Endothelial cell (in vitro differentiated cells): Measurements from ENCODE around the gene WFIKKN2. TPM values are rescaled to one million over a fixed set of nuclear protein-coding genes. Genes with fewer than 3 reads are reported as not detected.
"Not testable (repeated sequence)": the region's sequence is repeated elsewhere in the genome, so short reads cannot be mapped to it uniquely, and the experiment has no call there.

Experiments
- DNase-seq: peaks from one replicate; pipeline ENCODE4 v3.0.0; 2021; ENCODE audit warnings: low spot score
- H3K27ac Mint-ChIP-seq: one replicate; pipeline ENCODE4 v1.8.0; 2021; ENCODE audit warnings: mixed read lengths, inconsistent platforms; ENCODE audit not compliant: unreplicated experiment
- H3K27me3 Mint-ChIP-seq: one replicate; pipeline ENCODE4 v1.8.0; 2021; ENCODE audit warnings: mild to moderate bottlenecking, moderate library complexity, mixed read lengths, inconsistent platforms; ENCODE audit not compliant: unreplicated experiment
- H3K36me3 Mint-ChIP-seq: one replicate; pipeline ENCODE4 v1.8.0; 2021; ENCODE audit warnings: mild to moderate bottlenecking, low read depth, mixed read lengths, inconsistent platforms; ENCODE audit not compliant: unreplicated experiment
- H3K4me1 Mint-ChIP-seq: one replicate; pipeline ENCODE4 v1.8.0; 2021; ENCODE audit warnings: mild to moderate bottlenecking, mixed read lengths, inconsistent platforms; ENCODE audit not compliant: unreplicated experiment
- H3K4me3 Mint-ChIP-seq: one replicate; pipeline ENCODE4 v1.8.0; 2021; ENCODE audit warnings: mild to moderate bottlenecking, mixed read lengths, inconsistent platforms; ENCODE audit not compliant: unreplicated experiment
- H3K9me3 Mint-ChIP-seq: one replicate; pipeline ENCODE4 v1.8.0; 2021; ENCODE audit warnings: mixed read lengths, inconsistent platforms; ENCODE audit not compliant: unreplicated experiment
- CTCF ChIP-seq: fragments of 200-600 bp; sonication (generic); IDR thresholded peaks from one replicate; pipeline ENCODE4 v1.5.0; 2021; ENCODE audit warnings: antibody characterized with exemption; ENCODE audit not compliant: unreplicated experiment
- total RNA-seq: library from RNA; stranded (reverse); fragmentation: NEBNext Ultra II Directional; extraction: Animal tissue kit (Norgen Biotek cat#: 25700); gene quantifications from one replicate; pipeline ENCODE4 v1.2.1, GENCODE V29; 2021; ENCODE audit not compliant: unreplicated experiment

The WFIKKN2 gene
- total RNA-seq, 1 donor from 2014 or later = not detected

GRCh38 chr17:50872710-50873424 lies 37.5 kb downstream of the WFIKKN2 start:
- peaks cover 9% of the 10 kb centered on the region for H3K4me1 Mint-ChIP-seq
- H3K9me3 Mint-ChIP-seq = no peaks in the 10 kb centered on the region
- H3K36me3 Mint-ChIP-seq = no peaks in the 10 kb centered on the region
- H3K27ac Mint-ChIP-seq = no peak overlapping the region
- no peak for TF ChIP-seq CTCF
- no peak overlapping the region for H3K4me3 Mint-ChIP-seq
- DNase-seq = no peak
- peaks cover 1% of the 10 kb centered on the region for H3K27me3 Mint-ChIP-seq

- Mint-ChIP-seq H3K27ac (no peak overlapping the region), H3K36me3 (no peaks in the 10 kb centered on the region), H3K4me1 (no peaks in the 10 kb centered on the region), H3K4me3 (no peak overlapping the region), H3K9me3 (no peaks in the 10 kb centered on the region), H3K27me3 (no peaks in the 10 kb centered on the region)
- no peak for DNase-seq
- TF ChIP-seq CTCF = no peak
Observed at GRCh38 chr17:50875074-50875473, 39.7 kb downstream of the WFIKKN2 start.

- not testable (repeated sequence) for H3K9me3 Mint-ChIP-seq, H3K36me3 Mint-ChIP-seq, H3K27ac Mint-ChIP-seq, H3K4me3 Mint-ChIP-seq, H3K4me1 Mint-ChIP-seq, DNase-seq, H3K27me3 Mint-ChIP-seq
Observed at GRCh38 chr17:50877042-50877441, 41.7 kb downstream of the WFIKKN2 start.

DNA sequence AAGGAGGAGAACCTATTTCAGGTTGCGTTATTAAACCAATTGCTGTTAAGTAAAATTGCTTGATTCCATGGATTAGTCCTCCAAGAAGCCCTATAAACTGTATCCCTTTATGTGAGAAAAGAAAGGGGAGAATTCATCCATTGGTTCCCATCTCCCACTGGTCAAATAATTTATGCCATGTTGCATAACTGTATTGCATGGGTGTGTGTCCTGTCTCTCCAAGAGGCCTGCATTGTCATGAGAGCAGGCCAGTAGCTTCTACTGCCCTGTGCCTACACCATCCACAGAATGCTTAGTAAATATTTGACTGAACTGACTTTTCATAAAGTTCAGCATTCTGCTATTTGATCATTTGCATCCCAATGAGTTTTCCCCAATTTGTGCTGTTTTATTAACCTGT lies 42.5 kb downstream of the WFIKKN2 start:
- Mint-ChIP-seq H3K4me3 (no peak overlapping the region), H3K4me1 (no peaks in the 10 kb centered on the region), H3K27me3 (no peaks in the 10 kb centered on the region), H3K9me3 (no peaks in the 10 kb centered on the region), H3K36me3 (no peaks in the 10 kb centered on the region), H3K27ac (no peak overlapping the region)
- DNase-seq = no peak
- no peak for TF ChIP-seq CTCF

- Mint-ChIP-seq H3K4me3 (no peak overlapping the region), H3K27me3 (no peaks in the 10 kb centered on the region), H3K9me3 (no peaks in the 10 kb centered on the region), H3K27ac (no peak overlapping the region), H3K36me3 (no peaks in the 10 kb centered on the region), H3K4me1 (peaks cover 4% of the 10 kb centered on the region)
- TF ChIP-seq CTCF = no peak
- DNase-seq = no peak
Observed at GRCh38 chr17:50879086-50879485, 43.7 kb downstream of the WFIKKN2 start.
